HepG2 (cell line): Measurements from ENCODE around the gene SNX27.

Experiments used
- CTCF ChIP-seq: sonication (generic); formaldehyde crosslinking; IDR thresholded peaks from 2 replicates; pipeline ENCODE4 v1.5.0; 2020; ENCODE audit warnings: mild to moderate bottlenecking, missing genetic modification reagents, moderate library complexity
- KDM5A ChIP-seq: fragments of 200-600 bp; sonication (generic); IDR thresholded peaks from 2 replicates; pipeline ENCODE4 v1.7.0; 2018; ENCODE audit warnings: antibody characterized with exemption, mild to moderate bottlenecking, low read length, borderline replicate concordance
- MAX ChIP-seq: IDR thresholded peaks from 2 replicates; pipeline ENCODE4 v1.6.1; 2012; ENCODE audit warnings: inconsistent platforms
- RNF219 ChIP-seq: sonication (generic); formaldehyde crosslinking; IDR thresholded peaks from 2 replicates; pipeline ENCODE4 v1.5.0; 2020; ENCODE audit warnings: mild to moderate bottlenecking, missing genetic modification reagents
- SALL2 ChIP-seq: sonication (generic); formaldehyde crosslinking; IDR thresholded peaks from 2 replicates; pipeline ENCODE4 v1.8.1; 2023; ENCODE audit warnings: mild to moderate bottlenecking, missing genetic modification reagents, inconsistent platforms
- STAT6 ChIP-seq: sonication (generic); formaldehyde crosslinking; IDR thresholded peaks from 2 replicates; pipeline ENCODE4 v1.4.0; 2020; ENCODE audit warnings: missing genetic modification reagents, mild to moderate bottlenecking, borderline replicate concordance
- ZBTB43 ChIP-seq: sonication (generic); formaldehyde crosslinking; conservative IDR thresholded peaks from 2 replicates; pipeline ENCODE4 v1.4.0; 2020; ENCODE audit warnings: missing genetic modification reagents
- ZNF274 ChIP-seq: sonication (generic); formaldehyde crosslinking; IDR thresholded peaks from 2 replicates; pipeline ENCODE4 v1.5.1; 2020; ENCODE audit warnings: mild to moderate bottlenecking, missing genetic modification reagents
- ZNF546 ChIP-seq: sonication (generic); formaldehyde crosslinking; conservative IDR thresholded peaks from 2 replicates; pipeline ENCODE4 v1.8.1; 2023; ENCODE audit warnings: mild to moderate bottlenecking, missing genetic modification reagents

GRCh38 chr1:151604291-151604690 lies 7.6 kb upstream of the SNX27 start:
- TF ChIP-seq KDM5A, result no peak
- no peak for TF ChIP-seq SALL2 (CRISPR knock-in tag)
- TF ChIP-seq ZNF274, result no peak
- no peak for TF ChIP-seq STAT6 (CRISPR knock-in tag)
- no peak for TF ChIP-seq RNF219 (CRISPR knock-in tag)
- TF ChIP-seq ZNF546 (CRISPR knock-in tag), result no peak
- TF ChIP-seq CTCF (CRISPR knock-in tag), result no peak
- TF ChIP-seq MAX, result no peak
- TF ChIP-seq ZBTB43 (CRISPR knock-in tag), result no peak
